HCT116 (cell line): ENCODE data around the gene ZDHHC18. TPM values are rescaled to one million over a fixed set of nuclear protein-coding genes. Genes with fewer than 3 reads are reported as not detected.

Experiments used
- ATAC-seq: fragments of 200-7000 bp; cut with Tn5 transposase; 2 replicates; pipeline ENCODE4 v1.9.1; 2020; ENCODE audit warnings: mild to moderate bottlenecking, moderate library complexity
- BruUV-seq: library from RNA; stranded (reverse); fragments of 400-500 nt; replicated peaks from 2 replicates; lab custom pipeline; 2021; lab: Mats Ljungman, UMichigan
- CTCF ChIA-PET: fragments of 300-600 bp; sonication (Branson Sonifier 250); formaldehyde crosslinking; loops from one replicate; lab custom pipeline; 2021; ENCODE audit warnings: antibody characterized with exemption; lab: Charles Lee
- POLR2A ChIA-PET: fragments of 300-600, 350-600 bp; sonication (Branson Sonifier 250); formaldehyde crosslinking; loops from one replicate; lab custom pipeline; 2021; ENCODE audit warnings: antibody characterized with exemption; lab: Charles Lee
- RAD21 ChIA-PET, 2 experiments: fragments of 300-600 bp; sonication (Branson Sonifier 250); formaldehyde crosslinking; loops; one replicate each; lab custom pipeline; 2023; ENCODE audit warnings: low total read pairs in 2 of 2; ENCODE audit not compliant: uncharacterized antibody in 2 of 2, unreplicated experiment in 2 of 2, low non-redundant PET in 1 of 2; lab: Charles Lee
- DNase-seq: peaks from one replicate; pipeline ENCODE4 v3.0.0-alpha.2; 2010; ENCODE audit warnings: low read depth, low spot score
- H2AFZ ChIP-seq: fragments of 200-600 bp; shearing (Covaris generic), sonication (generic); 2 replicates; pipeline ENCODE4 v1.6.1; 2017; ENCODE audit warnings: low read depth, mixed run types, mixed read lengths, antibody characterized with exemption, low read length; ENCODE audit not compliant: poor library complexity, severe bottlenecking
- H3K27ac ChIP-seq: 2 replicates; pipeline ENCODE4 v1.5.1; 2012; ENCODE audit warnings: low read depth, low read length
- H3K27me3 ChIP-seq: fragments of 200-600 bp; sonication (generic); 2 replicates; pipeline ENCODE4 v1.6.1; 2016; ENCODE audit warnings: mixed run types, low read length, mixed read lengths; ENCODE audit not compliant: insufficient read depth
- H3K36me3 ChIP-seq, 2 experiments: fragments of 200-500 bp in 1 of 2; fragments of 200-600 bp in 1 of 2; sonication (Bioruptor generic) in 1 of 2; sonication (generic) in 1 of 2; 2 replicates each; pipeline versions ENCODE4 v1.5.1 to v1.6.1; 2014 to 2016; ENCODE audit warnings: low read length in 2 of 2, inconsistent platforms in 1 of 2, mixed read lengths in 1 of 2, mixed run types in 1 of 2; ENCODE audit not compliant: insufficient read depth in 2 of 2, control insufficient read depth in 1 of 2
- H3K4me1 ChIP-seq, 2 experiments: fragments of 200-600 bp in 1 of 2; sonication (generic) in 1 of 2; 2 replicates each; pipeline versions ENCODE4 v1.5.1 to v1.6.1; 2012 to 2017; ENCODE audit warnings: low read length in 2 of 2, inconsistent platforms in 1 of 2, mild to moderate bottlenecking in 1 of 2, mixed read lengths in 1 of 2, mixed run types in 1 of 2, moderate library complexity in 1 of 2; ENCODE audit not compliant: insufficient read depth in 2 of 2, control insufficient read depth in 1 of 2
- H3K4me2 ChIP-seq: fragments of 200-600 bp; sonication (generic); 2 replicates; pipeline ENCODE4 v1.6.1; 2017; ENCODE audit warnings: mixed run types, low read length, mixed read lengths
- H3K4me3 ChIP-seq, 2 experiments: fragments of 200-600 bp in 1 of 2; sonication (generic) in 1 of 2; replicated peaks in 1 of 2; 2 replicates each; pipeline ENCODE4 v1.5.1; 2011 to 2016; ENCODE audit warnings: low read length in 2 of 2, control low read depth in 1 of 2, low read depth in 1 of 2, mild to moderate bottlenecking in 1 of 2, mixed read lengths in 1 of 2, mixed run types in 1 of 2
- H3K79me2 ChIP-seq: fragments of 200-600 bp; sonication (generic); 2 replicates; pipeline ENCODE4 v1.6.1; 2017; ENCODE audit warnings: mild to moderate bottlenecking, mixed run types, low read length, moderate library complexity, mixed read lengths; ENCODE audit not compliant: insufficient read depth
- H3K9ac ChIP-seq: fragments of 200-600 bp; sonication (generic); 2 replicates; pipeline ENCODE4 v1.6.1; 2016; ENCODE audit warnings: low read length, mixed read lengths
- H3K9me2 ChIP-seq: fragments of 200-600 bp; sonication (generic), shearing (Covaris generic); 2 replicates; pipeline ENCODE4 v1.6.1; 2017; ENCODE audit warnings: mixed run types, mild to moderate bottlenecking, moderate library complexity; ENCODE audit not compliant: insufficient read depth
- H3K9me3 ChIP-seq, 2 experiments: fragments of 200-500 bp in 1 of 2; fragments of 200-600 bp in 1 of 2; sonication (Bioruptor generic) in 1 of 2; sonication (generic) in 1 of 2; 2 replicates each; pipeline ENCODE4 v1.6.1; 2014 to 2017; ENCODE audit warnings: low read length in 2 of 2, mixed read lengths in 2 of 2, inconsistent platforms in 1 of 2, low read depth in 1 of 2, mild to moderate bottlenecking in 1 of 2, mixed run types in 1 of 2, moderate library complexity in 1 of 2; ENCODE audit not compliant: control insufficient read depth in 1 of 2, insufficient read depth in 1 of 2
- H4K20me1 ChIP-seq: fragments of 200-600 bp; sonication (generic), shearing (Covaris generic); 2 replicates; pipeline ENCODE4 v1.6.1; 2017; ENCODE audit warnings: mixed run types, mild to moderate bottlenecking, moderate library complexity; ENCODE audit not compliant: insufficient read depth
- CBX3 ChIP-seq: IDR thresholded peaks from 2 replicates; pipeline ENCODE4 v1.6.1; 2012; ENCODE audit warnings: low read depth
- CEBPB ChIP-seq: IDR thresholded peaks from 2 replicates; pipeline ENCODE4 v1.6.1; 2012; ENCODE audit warnings: low read depth
- EGR1 ChIP-seq: IDR thresholded peaks from 2 replicates; pipeline ENCODE4 v1.6.1; 2012; ENCODE audit warnings: low read depth
- ELF1 ChIP-seq: IDR thresholded peaks from 2 replicates; pipeline ENCODE4 v1.6.1; 2012; ENCODE audit warnings: low read depth, borderline replicate concordance
- EZH2 ChIP-seq: fragments of 200-600 bp; sonication (generic); IDR thresholded peaks from 2 replicates; pipeline ENCODE4 v1.6.1; 2017; ENCODE audit warnings: antibody characterized with exemption, mixed run types
- MAX ChIP-seq: IDR thresholded peaks from 2 replicates; pipeline ENCODE4 v1.6.1; 2012
- POLR2A ChIP-seq: IDR thresholded peaks from 2 replicates; pipeline ENCODE4 v1.7.0; 2011; ENCODE audit warnings: borderline replicate concordance; ENCODE audit not compliant: insufficient read depth, insufficient read length; ENCODE audit errors: extremely low read depth
- POLR2AphosphoS5 ChIP-seq: IDR thresholded peaks from 2 replicates; pipeline ENCODE4 v1.6.1; 2011; ENCODE audit warnings: mild to moderate bottlenecking, low read depth, low read length, moderate library complexity
- RAD21 ChIP-seq: IDR thresholded peaks from 2 replicates; pipeline ENCODE4 v1.6.1; 2012; ENCODE audit warnings: low read depth, mild to moderate bottlenecking
- REST ChIP-seq: IDR thresholded peaks from 2 replicates; pipeline ENCODE4 v1.6.1; 2012; ENCODE audit warnings: low read depth
- SIN3A ChIP-seq: IDR thresholded peaks from 2 replicates; pipeline ENCODE4 v1.6.1; 2012; ENCODE audit warnings: low read depth
- SP1 ChIP-seq: IDR thresholded peaks from 2 replicates; pipeline ENCODE4 v1.6.1; 2012; ENCODE audit warnings: low read depth
- TCF7L2 ChIP-seq: IDR thresholded peaks from 2 replicates; pipeline ENCODE4 v1.7.0; 2011; ENCODE audit warnings: borderline replicate concordance, inconsistent platforms; ENCODE audit not compliant: insufficient read depth, insufficient read length; ENCODE audit errors: extremely low read depth
- YY1 ChIP-seq: IDR thresholded peaks from 2 replicates; pipeline ENCODE4 v1.6.1; 2011; ENCODE audit warnings: low read length, low read depth, moderate library complexity, mild to moderate bottlenecking; ENCODE audit not compliant: insufficient replicate concordance; ENCODE audit errors: extremely low read depth
- ZBTB33 ChIP-seq: IDR thresholded peaks from 2 replicates; pipeline ENCODE4 v1.6.1; 2011; ENCODE audit warnings: mild to moderate bottlenecking, low read length, moderate library complexity; ENCODE audit not compliant: insufficient replicate concordance; ENCODE audit errors: extremely low read depth
- ZFX ChIP-seq: fragments of 450-650 bp; IDR thresholded peaks from 2 replicates; pipeline ENCODE4 v1.6.1; 2017
- ZNF274 ChIP-seq: fragments of 200-500 bp; sonication (Bioruptor generic); IDR thresholded peaks from 2 replicates; pipeline ENCODE4 v1.6.1; 2014; ENCODE audit warnings: mild to moderate bottlenecking, low read depth, low read length, inconsistent platforms
- intact Hi-C: fragments of 100-400 bp; cut with micrococcal nuclease; formaldehyde crosslinking; loops from 2 replicates; pipeline ENCODE4 v1.10.0; 2022
- total RNA-seq: library from RNA; stranded (reverse); gene quantifications from one replicate; pipeline ENCODE4 v1.2.1, GENCODE V29; 2021; ENCODE audit not compliant: unreplicated experiment
- TF ChIP-seq, protein P1 (sequence below): IDR thresholded peaks from 2 replicates; pipeline ENCODE4 v1.6.1; 2012
- TF ChIP-seq, protein P2 (sequence below), 3 experiments: fragments of 200-600 bp in 1 of 3; sonication (generic) in 1 of 3; IDR thresholded peaks in 2 of 3; conservative IDR thresholded peaks in 1 of 3; 2 replicates each; pipeline ENCODE4 v1.5.1; 2012 to 2017; ENCODE audit warnings: low read depth in 2 of 3, low read length in 2 of 3, antibody characterized with exemption in 1 of 3, borderline replicate concordance in 1 of 3, control low read depth in 1 of 3, mild to moderate bottlenecking in 1 of 3, mixed read lengths in 1 of 3, mixed run types in 1 of 3, moderate library complexity in 1 of 3; ENCODE audit not compliant: insufficient read depth in 1 of 3

ZDHHC18 gene
- total RNA-seq, 1 experiment from 2014 or later, result 24.4 TPM

- H2AFZ ChIP-seq, result no peak overlapping the region
- no TSS peak for BruUV-seq
- DNase-seq (no peak), ATAC-seq (no peak)
- H3K79me2 ChIP-seq, result peaks cover 54% of the 10 kb centered on the region
- H3K27me3 ChIP-seq, result no peaks in the 10 kb centered on the region
- H3K4me1 ChIP-seq, result peaks cover 23 to 41% of the 10 kb centered on the region in 2 experiments
- no peaks in the 10 kb centered on the region for H3K9me2 ChIP-seq
- POLR2A ChIA-PET, result no interaction called here
- H3K4me3 ChIP-seq, result no peak overlapping the region
- H4K20me1 ChIP-seq, result no peaks in the 10 kb centered on the region
- H3K36me3 ChIP-seq, result peaks cover 22 to 31% of the 10 kb centered on the region in 2 experiments
- H3K4me2 ChIP-seq, result 0 out of 2 replicates have a peak overlapping the region, but pooled peaks have one; percentile 0
- RAD21 ChIA-PET, result no interaction called here
- no peak overlapping the region for H3K27ac ChIP-seq
- TF ChIP-seq ZFX (no peak), YY1 (no peak), CBX3 (no peak), ZNF274 (no peak), REST (no peak), POLR2A (no peak), EGR1 (no peak), TCF7L2 (no peak), EZH2 (no peak), ZBTB33 (no peak), POLR2AphosphoS5 (no peak), RAD21 (no peak), CEBPB (no peak), ELF1 (no peak), SIN3A (no peak), SP1 (no peak), MAX (no peak)
- TF ChIP-seq, protein P1, sequence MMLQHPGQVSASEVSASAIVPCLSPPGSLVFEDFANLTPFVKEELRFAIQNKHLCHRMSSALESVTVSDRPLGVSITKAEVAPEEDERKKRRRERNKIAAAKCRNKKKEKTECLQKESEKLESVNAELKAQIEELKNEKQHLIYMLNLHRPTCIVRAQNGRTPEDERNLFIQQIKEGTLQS, result no peak
- TF ChIP-seq, protein P2, sequence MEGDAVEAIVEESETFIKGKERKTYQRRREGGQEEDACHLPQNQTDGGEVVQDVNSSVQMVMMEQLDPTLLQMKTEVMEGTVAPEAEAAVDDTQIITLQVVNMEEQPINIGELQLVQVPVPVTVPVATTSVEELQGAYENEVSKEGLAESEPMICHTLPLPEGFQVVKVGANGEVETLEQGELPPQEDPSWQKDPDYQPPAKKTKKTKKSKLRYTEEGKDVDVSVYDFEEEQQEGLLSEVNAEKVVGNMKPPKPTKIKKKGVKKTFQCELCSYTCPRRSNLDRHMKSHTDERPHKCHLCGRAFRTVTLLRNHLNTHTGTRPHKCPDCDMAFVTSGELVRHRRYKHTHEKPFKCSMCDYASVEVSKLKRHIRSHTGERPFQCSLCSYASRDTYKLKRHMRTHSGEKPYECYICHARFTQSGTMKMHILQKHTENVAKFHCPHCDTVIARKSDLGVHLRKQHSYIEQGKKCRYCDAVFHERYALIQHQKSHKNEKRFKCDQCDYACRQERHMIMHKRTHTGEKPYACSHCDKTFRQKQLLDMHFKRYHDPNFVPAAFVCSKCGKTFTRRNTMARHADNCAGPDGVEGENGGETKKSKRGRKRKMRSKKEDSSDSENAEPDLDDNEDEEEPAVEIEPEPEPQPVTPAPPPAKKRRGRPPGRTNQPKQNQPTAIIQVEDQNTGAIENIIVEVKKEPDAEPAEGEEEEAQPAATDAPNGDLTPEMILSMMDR (IDR thresholded peaks at IDR 0.05 in 2 of 3, conservative IDR thresholded peaks at IDR 0.05 in 1 of 3; ENCODE audit: borderline replicate concordance in 1 of 3, insufficient read depth in 1 of 3, low read depth in 2 of 3, low read length in 2 of 3), result no peak
- no peak overlapping the region for H3K9ac ChIP-seq
- H3K9me3 ChIP-seq, result no peaks in the 10 kb centered on the region
- CTCF ChIA-PET, result no interaction called here
- intact Hi-C loops, result no loop called here
Observed at GRCh38 chr1:26829184-26829911, 2.9 kb downstream of the ZDHHC18 start.
